Activated naive CD8-positive, alpha-beta T cell treated with anti-CD3 and anti-CD28 coated beads, Interleukin-2, amount 50 U/mL, for 16 hours (primary cell): Measurements from ENCODE around the gene IFT122.
"Not testable (repeated sequence)": the region's sequence is repeated elsewhere in the genome, so short reads cannot be mapped to it uniquely, and the experiment has no call there.

Experiments
- DNase-seq: peaks from one replicate; pipeline ENCODE4 v3.0.0-alpha.2; 2020; ENCODE audit warnings: low read depth, low spot score

Gene IFT122

GRCh38 chr3:129493206-129493605 lies 53.2 kb downstream of the IFT122 start:
- no peak for DNase-seq

DNA sequence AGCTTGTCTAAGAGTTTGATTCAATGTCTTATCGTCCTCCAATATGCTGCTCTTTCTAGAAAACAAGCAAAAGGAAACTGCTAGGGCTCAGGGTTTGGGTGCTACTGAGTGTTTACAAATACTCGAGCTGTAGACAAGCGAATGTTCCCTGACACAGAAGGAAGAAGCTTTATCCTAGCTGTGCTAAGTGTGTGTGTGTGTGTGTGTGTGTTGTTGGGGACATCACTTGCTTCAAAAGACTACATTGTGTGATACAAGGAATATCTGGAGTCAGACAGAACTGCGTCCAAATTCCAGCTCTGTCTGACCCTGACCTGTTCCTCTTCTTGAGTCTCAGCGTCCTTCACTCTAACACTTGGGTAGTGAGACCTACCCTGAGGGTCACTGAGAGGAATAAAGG lies 54.5 kb downstream of the IFT122 start:
- not testable (repeated sequence) for DNase-seq

DNA sequence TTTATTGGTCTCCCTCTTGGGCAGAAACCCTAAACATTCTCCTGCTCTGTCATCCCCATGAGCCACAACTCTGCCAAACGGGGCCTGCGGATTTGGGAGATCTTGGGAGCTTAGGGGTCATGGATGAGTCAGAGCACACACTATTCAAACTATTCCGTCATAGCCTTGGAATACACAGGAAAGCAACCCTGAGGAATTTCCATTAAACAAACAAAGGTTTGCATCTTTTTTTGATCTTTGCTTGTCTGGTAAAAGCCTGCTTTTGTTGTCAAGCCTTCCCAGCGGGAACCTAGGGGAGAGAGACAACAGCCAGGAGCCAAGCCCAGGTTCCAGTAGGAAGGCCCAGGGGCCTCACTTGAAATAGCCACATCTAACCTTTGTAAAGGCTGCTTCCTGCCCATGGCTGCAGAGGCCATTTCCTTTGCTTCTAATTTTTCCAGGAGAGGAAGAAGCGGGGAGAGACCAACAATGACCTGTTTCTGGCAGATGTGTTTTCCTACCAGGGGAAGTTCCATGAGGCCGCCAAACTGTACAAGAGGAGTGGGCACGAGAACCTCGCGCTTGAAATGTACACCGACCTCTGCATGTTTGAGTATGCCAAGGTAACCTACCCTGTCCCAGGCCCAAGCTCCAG lies 55.1 kb downstream of the IFT122 start:
- not testable (repeated sequence) for DNase-seq

DNA sequence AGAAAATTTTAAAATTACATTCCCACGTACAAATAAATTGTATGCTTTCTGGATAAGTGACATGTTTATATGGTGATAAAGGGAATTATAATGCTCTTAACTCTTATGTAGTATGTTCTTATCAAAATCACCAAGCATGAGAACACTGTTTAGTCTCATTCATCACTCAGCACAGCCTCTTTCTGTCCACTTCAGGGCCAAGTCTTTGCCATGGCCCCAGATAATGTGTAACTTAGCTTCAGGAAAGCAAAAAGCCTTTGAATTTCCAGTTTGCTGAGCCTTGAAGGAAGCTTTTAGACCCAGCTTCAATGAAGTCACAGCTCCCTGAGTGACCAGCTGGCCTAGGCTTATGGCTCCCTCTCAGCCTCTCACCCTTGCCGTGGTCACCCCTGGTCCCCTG lies 57.9 kb downstream of the IFT122 start:
- DNase-seq: not testable (repeated sequence)

DNA sequence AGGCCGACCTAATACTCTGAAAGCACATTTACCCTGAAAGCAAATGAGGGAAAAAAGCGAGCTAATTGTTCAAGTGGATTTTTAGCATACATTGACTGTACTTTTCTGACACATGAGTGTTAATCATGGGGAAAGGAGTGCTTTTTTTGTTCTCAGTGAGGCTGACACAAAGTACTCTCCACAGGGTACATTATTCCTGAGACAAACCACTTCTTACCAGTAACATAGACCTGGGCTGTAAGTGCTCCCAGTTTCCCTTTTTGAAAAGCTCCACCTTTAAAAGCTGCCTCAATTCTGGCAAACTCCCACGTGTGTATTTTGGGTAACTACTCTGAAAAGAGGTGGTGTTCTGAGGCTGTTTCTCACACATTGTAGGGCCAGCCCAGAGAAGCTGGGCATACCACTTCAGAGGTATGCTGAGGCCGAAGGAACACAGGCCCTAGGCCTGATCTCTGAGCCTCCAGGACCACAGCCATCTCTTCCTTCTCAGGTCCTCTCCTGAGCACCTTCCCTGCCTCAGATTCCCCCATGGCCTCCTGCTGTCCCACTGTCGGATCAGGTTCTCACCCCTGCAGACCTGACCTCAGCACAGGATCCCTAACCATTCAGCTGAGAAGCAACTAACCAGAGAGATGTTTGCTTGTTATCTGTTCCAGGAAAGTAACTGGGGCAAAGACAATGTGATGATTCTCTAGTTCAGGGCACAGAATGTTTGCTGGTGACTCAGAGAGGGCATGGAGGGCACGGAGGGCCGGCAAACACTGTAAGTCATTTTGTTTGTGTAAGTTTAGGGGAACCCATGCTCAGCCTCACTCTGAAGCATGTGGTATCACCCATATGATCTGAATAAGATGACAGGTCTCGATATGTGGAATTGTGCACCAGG lies 58.8 kb downstream of the IFT122 start:
- not testable (repeated sequence) for DNase-seq

DNA sequence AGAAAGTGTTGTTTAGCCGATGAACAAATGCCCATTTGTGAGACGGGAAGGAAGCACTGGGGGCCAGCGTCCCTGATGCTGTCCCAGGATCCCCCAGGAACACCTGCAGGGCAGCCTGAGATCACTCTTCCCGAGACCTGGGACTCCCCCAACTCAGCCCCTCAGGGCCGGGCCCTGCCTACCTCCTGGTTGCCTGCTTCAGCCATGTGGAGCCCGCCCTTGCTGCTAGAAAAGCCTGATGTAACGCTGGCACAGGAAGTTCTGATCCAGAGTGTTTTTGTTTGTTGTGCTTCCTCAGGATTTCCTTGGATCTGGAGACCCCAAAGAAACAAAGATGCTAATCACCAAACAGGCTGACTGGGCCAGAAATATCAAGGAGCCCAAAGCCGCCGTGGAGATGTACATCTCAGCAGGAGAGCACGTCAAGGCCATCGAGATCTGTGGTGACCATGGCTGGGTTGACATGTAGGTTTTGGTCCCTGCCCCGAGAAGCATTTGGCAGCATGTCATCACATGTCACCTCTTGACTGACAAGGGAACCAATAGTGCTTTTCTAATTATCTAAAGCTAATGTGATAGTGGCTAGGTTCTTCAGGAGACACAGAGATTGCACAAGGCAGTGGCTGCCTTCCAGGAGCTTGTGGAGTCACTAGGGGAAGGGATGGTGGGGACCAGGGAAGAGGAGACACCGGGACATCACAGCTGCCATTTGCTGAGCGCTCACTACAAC lies 59.7 kb downstream of the IFT122 start:
- DNase-seq: not testable (repeated sequence)

DNA sequence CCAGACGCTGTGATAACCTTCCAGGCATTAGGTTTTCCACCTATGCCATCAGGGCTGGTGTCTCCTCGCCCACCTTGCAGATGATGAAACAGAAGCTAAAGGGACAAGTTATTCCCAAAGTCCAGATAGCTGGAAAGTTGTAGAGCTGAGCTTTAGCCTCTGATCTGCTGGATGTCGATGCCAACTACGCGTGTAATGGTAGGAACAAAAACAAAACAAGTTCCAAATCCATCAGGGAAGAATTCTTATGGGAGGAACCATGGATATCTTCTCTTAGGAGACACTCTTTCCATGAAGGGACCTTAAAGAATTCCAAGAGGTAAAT lies 60.3 kb downstream of the IFT122 start:
- DNase-seq: no peak

GRCh38 chr3:129501630-129502029 lies 61.6 kb downstream of the IFT122 start:
- DNase-seq: no peak

DNA sequence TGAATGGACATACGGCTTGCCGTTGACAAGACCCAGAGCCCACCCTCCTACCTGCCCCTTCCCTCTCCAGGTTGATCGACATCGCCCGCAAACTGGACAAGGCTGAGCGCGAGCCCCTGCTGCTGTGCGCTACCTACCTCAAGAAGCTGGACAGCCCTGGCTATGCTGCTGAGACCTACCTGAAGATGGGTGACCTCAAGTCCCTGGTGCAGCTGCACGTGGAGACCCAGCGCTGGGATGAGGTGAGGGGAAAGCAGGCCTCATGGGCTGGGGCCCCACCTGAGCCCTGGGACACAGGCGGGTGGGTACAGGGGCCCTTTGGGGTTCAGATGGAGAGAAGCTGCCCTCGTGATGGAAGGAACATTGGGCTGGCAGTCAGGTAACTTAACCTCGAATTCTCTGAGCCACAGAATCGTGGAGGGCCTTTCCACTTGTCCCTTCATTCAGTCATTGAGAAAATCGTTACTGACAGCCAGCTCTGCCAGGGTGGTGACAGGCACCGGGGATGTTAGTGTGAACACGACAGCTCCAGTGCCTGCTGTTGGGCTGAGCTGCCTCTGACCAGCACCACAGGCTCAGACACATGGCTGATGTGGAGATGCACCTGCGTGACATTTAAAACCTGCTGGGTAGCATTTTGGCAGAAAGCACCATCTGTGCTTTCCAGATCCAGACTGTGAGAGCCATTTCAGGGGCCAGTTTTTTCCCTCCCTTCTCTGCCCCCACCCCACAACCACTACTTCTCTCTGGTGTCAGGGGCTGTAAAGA lies 62.8 kb downstream of the IFT122 start:
- DNase-seq: no peak

- DNase-seq: no peak
These were observed 63.7 kb downstream of the IFT122 start for GRCh38 chr3:129503471-129504291.

- DNase-seq: no peak
These were observed 64.6 kb downstream of the IFT122 start for GRCh38 chr3:129504471-129505100.

DNA sequence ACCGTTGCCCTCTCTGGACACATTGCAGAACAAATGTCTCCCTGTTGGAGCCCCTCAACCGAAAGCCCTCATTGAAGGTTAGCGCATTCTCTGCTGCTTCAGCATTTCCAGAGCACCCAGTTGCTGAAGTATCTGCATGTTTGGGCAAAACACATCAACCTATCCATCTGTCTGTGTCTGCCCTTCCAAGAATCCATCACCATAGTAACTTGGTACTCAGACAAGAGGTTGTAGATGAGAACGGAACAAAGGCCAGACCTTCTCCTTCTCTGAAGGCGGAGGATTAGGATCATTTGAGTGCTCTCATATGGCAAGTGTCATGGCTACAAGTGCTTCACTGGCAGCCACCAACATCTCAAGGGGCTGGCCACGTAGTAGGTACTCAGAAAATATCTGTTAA lies 65.3 kb downstream of the IFT122 start:
- no peak for DNase-seq

DNA sequence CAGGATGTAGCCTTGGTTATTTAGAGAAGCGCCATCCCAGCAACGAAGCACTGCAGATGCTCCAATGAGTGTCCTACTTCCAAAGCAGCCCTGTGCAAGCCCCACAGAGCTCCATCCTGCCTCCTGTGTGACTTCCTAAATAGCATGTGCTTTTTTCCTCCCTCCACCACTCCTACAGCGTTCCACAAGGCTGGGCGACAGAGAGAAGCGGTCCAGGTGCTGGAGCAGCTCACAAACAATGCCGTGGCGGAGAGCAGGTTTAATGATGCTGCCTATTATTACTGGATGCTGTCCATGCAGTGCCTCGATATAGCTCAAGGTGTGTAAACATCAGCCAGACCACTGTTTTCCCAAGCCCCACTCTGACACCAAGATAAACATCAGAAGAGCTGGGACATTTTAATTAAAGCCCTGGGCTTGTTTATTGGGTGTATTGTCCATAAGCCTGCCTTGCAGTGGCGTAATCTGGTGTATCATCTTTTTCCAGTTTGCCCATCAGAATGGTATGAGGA lies 66.3 kb downstream of the IFT122 start:
- no peak for DNase-seq

GRCh38 chr3:129507181-129507831 lies 67.3 kb downstream of the IFT122 start:
- no peak for DNase-seq

- no peak for DNase-seq
These were observed 72.6 kb downstream of the IFT122 start for GRCh38 chr3:129512595-129512994.

DNA sequence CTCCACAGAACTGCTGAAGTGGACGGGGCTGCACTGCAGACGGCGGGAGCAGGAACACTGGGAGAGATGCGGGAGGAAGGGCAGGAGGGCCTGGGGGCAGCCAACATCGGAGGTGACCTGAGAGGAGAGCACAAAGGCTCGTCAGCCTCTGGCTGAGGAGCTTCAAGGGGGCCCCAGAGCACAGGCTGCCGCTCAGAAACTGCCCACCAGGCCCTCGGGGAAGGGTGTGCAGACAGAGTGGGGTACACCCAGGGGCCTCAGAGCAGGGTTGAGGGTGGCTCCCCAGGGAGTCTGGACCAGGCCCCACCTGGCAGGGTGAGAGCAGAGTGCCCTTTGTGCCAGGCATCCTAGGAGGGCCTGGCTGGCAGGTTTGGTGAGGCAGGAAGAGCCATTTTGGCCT lies 73.7 kb downstream of the IFT122 start:
- no peak for DNase-seq

GRCh38 chr3:129514110-129514509 lies 74.1 kb downstream of the IFT122 start:
- DNase-seq: no peak

GRCh38 chr3:129514563-129514962 lies 74.5 kb downstream of the IFT122 start:
- no peak for DNase-seq

GRCh38 chr3:129515108-129515820 lies 75.2 kb downstream of the IFT122 start:
- DNase-seq: not testable (repeated sequence)
